Right lobe of liver (tissue), 6 donors: Measurements from ENCODE around the gene CTSL. TPM values are rescaled to one million over a fixed set of nuclear protein-coding genes. Genes with fewer than 3 reads are reported as not detected.

Source experiments
- ATAC-seq, 4 donors: fragments of 200-7000 bp; cut with Tn5 transposase; one replicate each; pipeline ENCODE4 v1.9.1; 2020; ENCODE audit warnings: mild to moderate bottlenecking in 4 of 4, moderate library complexity in 4 of 4
- DNase-seq, 3 donors: peaks; one replicate each; pipeline ENCODE4 v3.0.0-alpha.2; 2020
- H3K27ac ChIP-seq, 3 donors: fragments of 200-600 bp; one replicate each; pipeline ENCODE4 v1.8.0; 2022
- H3K27me3 ChIP-seq, 2 donors: fragments of 200-600 bp; one replicate each; pipeline ENCODE4 v1.8.0; 2022
- H3K36me3 ChIP-seq, 4 donors: fragments of 200-600 bp; sonication (generic) in 1 of 4; one replicate each; pipeline versions ENCODE4 v1.5.1 to v1.8.0; 2017 to 2022; ENCODE audit warnings: control low read depth in 1 of 4
- H3K4me1 ChIP-seq, 4 donors: fragments of 200-600 bp; sonication (generic) in 1 of 4; one replicate each; pipeline versions ENCODE4 v1.5.1 to v1.8.0; 2017 to 2022; ENCODE audit warnings: control low read depth in 1 of 4
- H3K4me3 ChIP-seq, 3 donors: fragments of 200-600 bp; one replicate each; pipeline ENCODE4 v1.8.0; 2022
- H3K9me3 ChIP-seq, 4 donors: fragments of 200-600 bp; sonication (generic) in 1 of 4; one replicate each; pipeline versions ENCODE4 v1.5.1 to v1.8.0; 2017 to 2022; ENCODE audit warnings: control low read depth in 1 of 4
- CTCF ChIP-seq, 4 donors: fragments of 200-600 bp in 3 of 4; fragments of 450-650 bp in 1 of 4; IDR thresholded peaks; one replicate each; pipeline versions ENCODE4 v1.5.1 to v1.8.0; 2016 to 2022; ENCODE audit warnings: antibody characterized with exemption in 4 of 4, mild to moderate bottlenecking in 2 of 4
- POLR2A ChIP-seq: fragments of 450-650 bp; IDR thresholded peaks from one replicate; pipeline ENCODE4 v1.6.1; 2017; ENCODE audit warnings: antibody characterized with exemption, mild to moderate bottlenecking
- WGBS: methylation state at CpG from one replicate; pipeline ENCODE4 v1.1.6; 2018; ENCODE audit warnings: low coverage, low lambda C conversion rate; ENCODE audit not compliant: insufficient coverage; ENCODE audit errors: missing lambda C conversion rate; 5-methylcytosine and 5-hydroxymethylcytosine counted together
- intact Hi-C, 2 donors: fragments of 100-400 bp; cut with DNase I; formaldehyde crosslinking; loops; one replicate each; pipeline versions ENCODE4 v1.11.2 to v1.14.1; 2022
- total RNA-seq, 6 experiments: library from RNA; depleted of rRNA in 2 of 6; stranded (reverse); fragments of >200 nt in 2 of 6; fragmentation: NEBNext Ultra II Directional in 3 of 6; extraction: Animal tissue kit (Norgen Biotek cat#: 25700) in 3 of 6; gene quantifications; one replicate each; pipeline versions ENCODE4 v1.1.0 to v1.2.4, GENCODE V29; 2016 to 2023
- donor health status: DM: no; HTN: yes; CAD: no.
- donor health status: DM: no; HTN: no; CAD: no.
- donor health status: DM: no; HTN: no; CAD: no.
- donor health status: DM: no; HTN: yes; CAD: no.
- donor health status: DM: no; HTN: yes; CAD: no.

CTSL gene
- total RNA-seq, 6 experiments from 2014 or later, result 135 to 221 (median 164) TPM

GRCh38 chr9:87717456-87717855 lies 8.5 kb upstream of the CTSL start:
- intact Hi-C loops, result no loop called here
- no peaks in the 10 kb centered on the region for H3K9me3 ChIP-seq
- peaks cover 0 to 15% (median 2%) of the 10 kb centered on the region in 4 donors for H3K4me1 ChIP-seq
- no peaks in the 10 kb centered on the region for H3K36me3 ChIP-seq
- ATAC-seq, result no peak
- DNase-seq, result no peak
- H3K27ac ChIP-seq, result no peak overlapping the region
- H3K27me3 ChIP-seq, result no peaks in the 10 kb centered on the region
- H3K4me3 ChIP-seq, result no peak overlapping the region
- WGBS, result no CpG with 5 or more reads among the region's 1 CpG
- TF ChIP-seq POLR2A, result no peak
- TF ChIP-seq CTCF (IDR thresholded peaks at IDR 0.05), result no peak

GRCh38 chr9:87718231-87718630 lies 7.7 kb upstream of the CTSL start:
- TF ChIP-seq CTCF (IDR thresholded peaks at IDR 0.05) (no peak), POLR2A (no peak)
- ATAC-seq, result no peak
- Histone ChIP-seq H3K4me1 (peaks cover 0 to 15% (median 2%) of the 10 kb centered on the region in 4 donors), H3K27ac (peak overlapping the region in 1 of 3 donors; percentile 31), H3K27me3 (no peaks in the 10 kb centered on the region), H3K36me3 (no peaks in the 10 kb centered on the region), H3K9me3 (no peaks in the 10 kb centered on the region), H3K4me3 (no peak overlapping the region)
- intact Hi-C loops, result no loop called here
- 92% methylated on average over 2 of the region's 3 CpGs for WGBS
- no peak for DNase-seq

- Histone ChIP-seq H3K27ac (no peak overlapping the region), H3K36me3 (no peaks in the 10 kb centered on the region), H3K4me3 (no peak overlapping the region), H3K27me3 (no peaks in the 10 kb centered on the region), H3K4me1 (peaks cover 0 to 14% (median 2%) of the 10 kb centered on the region in 4 donors), H3K9me3 (no peaks in the 10 kb centered on the region)
- DNase-seq, result no peak
- no peak for TF ChIP-seq CTCF (IDR thresholded peaks at IDR 0.05)
- TF ChIP-seq POLR2A, result no peak
- peak; percentile 36 to 78 (median 56) for ATAC-seq
- intact Hi-C loops, result no loop called here
- 72% methylated on average over 5 of the region's 6 CpGs for WGBS
Observed at GRCh38 chr9:87718852-87719612, 6.9 kb upstream of the CTSL start.

- ATAC-seq, result no peak
- intact Hi-C loops, result no loop called here
- H3K4me3 ChIP-seq, result no peak overlapping the region
- no peaks in the 10 kb centered on the region for H3K36me3 ChIP-seq
- TF ChIP-seq CTCF (IDR thresholded peaks at IDR 0.05) (no peak), POLR2A (no peak)
- H3K4me1 ChIP-seq, result peaks cover 0 to 3% (median 0%) of the 10 kb centered on the region in 4 donors
- H3K27me3 ChIP-seq, result no peaks in the 10 kb centered on the region
- H3K9me3 ChIP-seq, result no peaks in the 10 kb centered on the region
- DNase-seq, result no peak
- 95% methylated on average over 2 of the region's 2 CpGs for WGBS
- H3K27ac ChIP-seq, result no peak overlapping the region
Observed at GRCh38 chr9:87720173-87720572, 5.7 kb upstream of the CTSL start.
